Measurements from ENCODE around the gene HNMT. TPM values are rescaled to one million over a fixed set of nuclear protein-coding genes. Genes with fewer than 3 reads are reported as not detected.
"Not testable (repeated sequence)": the region's sequence is repeated elsewhere in the genome, so short reads cannot be mapped to it uniquely, and the experiment has no call there.

HNMT gene
- total RNA-seq, 1 experiment from 2014 or later: 4.1 TPM

DNA sequence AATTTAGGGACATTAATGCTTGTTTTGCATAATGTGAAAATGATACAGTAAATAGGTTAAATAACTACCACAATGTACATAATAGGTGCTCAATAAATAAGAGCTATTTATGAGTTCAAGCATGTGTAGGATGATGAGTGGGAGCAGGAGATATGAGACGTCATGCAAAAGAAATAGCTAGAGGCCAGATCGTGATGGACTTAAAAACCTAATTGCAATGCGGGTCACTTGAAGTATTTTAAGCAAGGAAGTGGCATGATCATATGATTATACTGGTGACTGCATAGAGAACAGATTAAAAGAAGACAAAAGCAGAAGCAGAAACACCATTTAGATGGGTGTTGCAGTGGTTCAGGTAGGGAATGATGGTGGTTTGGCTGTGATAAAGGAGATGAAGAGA, 78.0 kb downstream of the HNMT start:
- intact Hi-C loops (cut with micrococcal nuclease; ENCODE audit: unreplicated experiment): no loop called here

DNA sequence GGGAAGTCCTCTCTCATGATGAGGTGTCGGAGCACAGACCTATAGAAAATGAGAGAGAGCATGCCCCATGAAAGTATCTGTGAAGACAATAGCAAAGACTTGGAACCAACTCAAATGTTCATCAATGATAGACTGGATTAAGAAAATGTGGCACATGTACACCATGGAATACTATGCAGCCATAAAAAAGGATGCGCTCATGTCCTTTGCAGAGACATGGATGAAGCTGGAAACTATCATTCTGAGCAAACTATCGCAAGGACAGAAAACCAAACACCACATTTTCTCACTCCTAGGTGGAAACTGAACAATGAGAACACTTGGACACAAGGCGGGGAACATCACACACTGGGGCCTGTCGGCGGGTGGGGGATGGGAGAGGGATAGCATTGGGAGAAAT, 79.3 kb downstream of the HNMT start:
- H3K4me1 ChIP-seq (ENCODE audit: control insufficient read depth, insufficient read depth, low read length); H3K27ac ChIP-seq (ENCODE audit: low read length); H3K36me3 ChIP-seq (ENCODE audit: control insufficient read depth, insufficient read depth, low read length); intact Hi-C loops (cut with micrococcal nuclease; ENCODE audit: unreplicated experiment); H3K27me3 ChIP-seq (ENCODE audit: control insufficient read depth, insufficient read depth, low read length); DNase-seq (ENCODE audit: low read depth, low spot score); ATAC-seq; in situ Hi-C loops (cut with HindIII; ENCODE audit: low pct_unique_long_range_greater_than_20kb, low sequenced_read_pairs); CTCF ChIA-PET; H3K4me3 ChIP-seq (ENCODE audit: low read depth in 2 of 2, low read length in 2 of 2); POLR2A ChIA-PET; BruUV-seq (replicated peaks); H3K9me3 ChIP-seq (ENCODE audit: control insufficient read depth, insufficient read depth, low read depth, low read length): not testable (repeated sequence)

More for the DNA sequence above, 78.0 kb downstream of the HNMT start:
- H3K36me3 ChIP-seq (ENCODE audit: control insufficient read depth, insufficient read depth, low read length): no peaks in the 10 kb centered on the region
- DNase-seq (ENCODE audit: low read depth, low spot score) (no peak), ATAC-seq (no peak)
- in situ Hi-C loops (cut with HindIII; ENCODE audit: low pct_unique_long_range_greater_than_20kb, low sequenced_read_pairs): no loop called here
- H3K4me3 ChIP-seq (ENCODE audit: low read depth in 2 of 2, low read length in 2 of 2): no peak overlapping the region
- TF ChIP-seq SIN3A (IDR thresholded peaks at IDR 0.05; ENCODE audit: borderline replicate concordance, insufficient read depth, low read depth, low read length) (no peak), TCF7L2 (IDR thresholded peaks at IDR 0.05; ENCODE audit: low read depth, low read length) (no peak)
- CTCF ChIA-PET: no interaction called here
- POLR2A ChIA-PET: no interaction called here
- no peaks in the 10 kb centered on the region for H3K9me3 ChIP-seq (ENCODE audit: control insufficient read depth, insufficient read depth, low read depth, low read length)
- H3K27ac ChIP-seq (ENCODE audit: low read length): no peak overlapping the region
- H3K27me3 ChIP-seq (ENCODE audit: control insufficient read depth, insufficient read depth, low read length): no peaks in the 10 kb centered on the region
- H3K4me1 ChIP-seq (ENCODE audit: control insufficient read depth, insufficient read depth, low read length): no peaks in the 10 kb centered on the region
- no TSS peak for BruUV-seq (replicated peaks)

DNA sequence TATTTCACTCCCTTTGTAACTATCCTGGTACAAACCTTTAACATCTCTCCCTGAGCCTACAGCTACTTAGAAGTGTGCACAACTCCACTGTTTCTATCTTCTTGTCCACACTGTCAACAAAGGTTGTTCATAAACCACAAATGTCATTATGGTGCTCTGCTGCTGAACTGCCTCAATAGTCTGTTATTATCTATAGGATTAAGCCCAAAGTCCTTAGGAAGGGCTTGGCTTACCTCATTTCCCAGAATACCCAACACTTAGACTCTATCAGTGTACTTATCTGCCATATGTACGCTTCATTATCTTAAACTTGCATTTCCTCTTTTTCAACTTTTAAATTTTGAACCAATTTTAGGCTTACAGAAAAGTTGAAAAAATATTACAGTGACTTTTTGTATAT, 94.2 kb downstream of the HNMT start:
- POLR2A ChIA-PET: no interaction called here
- no TSS peak for BruUV-seq (replicated peaks)
- Histone ChIP-seq H3K9me3 (ENCODE audit: control insufficient read depth, insufficient read depth, low read depth, low read length) (no peaks in the 10 kb centered on the region), H3K4me3 (ENCODE audit: low read depth in 2 of 2, low read length in 2 of 2) (no peak overlapping the region), H3K27ac (ENCODE audit: low read length) (no peak overlapping the region), H3K27me3 (ENCODE audit: control insufficient read depth, insufficient read depth, low read length) (no peaks in the 10 kb centered on the region), H3K4me1 (ENCODE audit: control insufficient read depth, insufficient read depth, low read length) (no peaks in the 10 kb centered on the region), H3K36me3 (ENCODE audit: control insufficient read depth, insufficient read depth, low read length) (no peaks in the 10 kb centered on the region)
- DNase-seq (ENCODE audit: low read depth, low spot score) (no peak), ATAC-seq (no peak)
- in situ Hi-C loops (cut with HindIII; ENCODE audit: low pct_unique_long_range_greater_than_20kb, low sequenced_read_pairs): no loop called here
- TF ChIP-seq TCF7L2 (IDR thresholded peaks at IDR 0.05; ENCODE audit: low read depth, low read length) (no peak), POLR2AphosphoS5 (IDR thresholded peaks at IDR 0.05; ENCODE audit: low read depth, low read length) (no peak), SIN3A (IDR thresholded peaks at IDR 0.05; ENCODE audit: borderline replicate concordance, insufficient read depth, low read depth, low read length) (no peak)
- TF ChIP-seq, protein P1, sequence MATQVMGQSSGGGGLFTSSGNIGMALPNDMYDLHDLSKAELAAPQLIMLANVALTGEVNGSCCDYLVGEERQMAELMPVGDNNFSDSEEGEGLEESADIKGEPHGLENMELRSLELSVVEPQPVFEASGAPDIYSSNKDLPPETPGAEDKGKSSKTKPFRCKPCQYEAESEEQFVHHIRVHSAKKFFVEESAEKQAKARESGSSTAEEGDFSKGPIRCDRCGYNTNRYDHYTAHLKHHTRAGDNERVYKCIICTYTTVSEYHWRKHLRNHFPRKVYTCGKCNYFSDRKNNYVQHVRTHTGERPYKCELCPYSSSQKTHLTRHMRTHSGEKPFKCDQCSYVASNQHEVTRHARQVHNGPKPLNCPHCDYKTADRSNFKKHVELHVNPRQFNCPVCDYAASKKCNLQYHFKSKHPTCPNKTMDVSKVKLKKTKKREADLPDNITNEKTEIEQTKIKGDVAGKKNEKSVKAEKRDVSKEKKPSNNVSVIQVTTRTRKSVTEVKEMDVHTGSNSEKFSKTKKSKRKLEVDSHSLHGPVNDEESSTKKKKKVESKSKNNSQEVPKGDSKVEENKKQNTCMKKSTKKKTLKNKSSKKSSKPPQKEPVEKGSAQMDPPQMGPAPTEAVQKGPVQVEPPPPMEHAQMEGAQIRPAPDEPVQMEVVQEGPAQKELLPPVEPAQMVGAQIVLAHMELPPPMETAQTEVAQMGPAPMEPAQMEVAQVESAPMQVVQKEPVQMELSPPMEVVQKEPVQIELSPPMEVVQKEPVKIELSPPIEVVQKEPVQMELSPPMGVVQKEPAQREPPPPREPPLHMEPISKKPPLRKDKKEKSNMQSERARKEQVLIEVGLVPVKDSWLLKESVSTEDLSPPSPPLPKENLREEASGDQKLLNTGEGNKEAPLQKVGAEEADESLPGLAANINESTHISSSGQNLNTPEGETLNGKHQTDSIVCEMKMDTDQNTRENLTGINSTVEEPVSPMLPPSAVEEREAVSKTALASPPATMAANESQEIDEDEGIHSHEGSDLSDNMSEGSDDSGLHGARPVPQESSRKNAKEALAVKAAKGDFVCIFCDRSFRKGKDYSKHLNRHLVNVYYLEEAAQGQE (IDR thresholded peaks at IDR 0.05; ENCODE audit: insufficient read depth in 1 of 2, low read depth in 2 of 2, low read length in 1 of 2): no peak
- TF ChIP-seq, protein P2, sequence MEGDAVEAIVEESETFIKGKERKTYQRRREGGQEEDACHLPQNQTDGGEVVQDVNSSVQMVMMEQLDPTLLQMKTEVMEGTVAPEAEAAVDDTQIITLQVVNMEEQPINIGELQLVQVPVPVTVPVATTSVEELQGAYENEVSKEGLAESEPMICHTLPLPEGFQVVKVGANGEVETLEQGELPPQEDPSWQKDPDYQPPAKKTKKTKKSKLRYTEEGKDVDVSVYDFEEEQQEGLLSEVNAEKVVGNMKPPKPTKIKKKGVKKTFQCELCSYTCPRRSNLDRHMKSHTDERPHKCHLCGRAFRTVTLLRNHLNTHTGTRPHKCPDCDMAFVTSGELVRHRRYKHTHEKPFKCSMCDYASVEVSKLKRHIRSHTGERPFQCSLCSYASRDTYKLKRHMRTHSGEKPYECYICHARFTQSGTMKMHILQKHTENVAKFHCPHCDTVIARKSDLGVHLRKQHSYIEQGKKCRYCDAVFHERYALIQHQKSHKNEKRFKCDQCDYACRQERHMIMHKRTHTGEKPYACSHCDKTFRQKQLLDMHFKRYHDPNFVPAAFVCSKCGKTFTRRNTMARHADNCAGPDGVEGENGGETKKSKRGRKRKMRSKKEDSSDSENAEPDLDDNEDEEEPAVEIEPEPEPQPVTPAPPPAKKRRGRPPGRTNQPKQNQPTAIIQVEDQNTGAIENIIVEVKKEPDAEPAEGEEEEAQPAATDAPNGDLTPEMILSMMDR (IDR thresholded peaks at IDR 0.05): no peak
- CTCF ChIA-PET: no interaction called here
- intact Hi-C loops (cut with micrococcal nuclease; ENCODE audit: unreplicated experiment): no loop called here
